ENCODE results near the gene PTPRF.
A peak's percentile ranks its signal among the peaks of the same experiment; 100 is the strongest.

The PTPRF gene

DNA sequence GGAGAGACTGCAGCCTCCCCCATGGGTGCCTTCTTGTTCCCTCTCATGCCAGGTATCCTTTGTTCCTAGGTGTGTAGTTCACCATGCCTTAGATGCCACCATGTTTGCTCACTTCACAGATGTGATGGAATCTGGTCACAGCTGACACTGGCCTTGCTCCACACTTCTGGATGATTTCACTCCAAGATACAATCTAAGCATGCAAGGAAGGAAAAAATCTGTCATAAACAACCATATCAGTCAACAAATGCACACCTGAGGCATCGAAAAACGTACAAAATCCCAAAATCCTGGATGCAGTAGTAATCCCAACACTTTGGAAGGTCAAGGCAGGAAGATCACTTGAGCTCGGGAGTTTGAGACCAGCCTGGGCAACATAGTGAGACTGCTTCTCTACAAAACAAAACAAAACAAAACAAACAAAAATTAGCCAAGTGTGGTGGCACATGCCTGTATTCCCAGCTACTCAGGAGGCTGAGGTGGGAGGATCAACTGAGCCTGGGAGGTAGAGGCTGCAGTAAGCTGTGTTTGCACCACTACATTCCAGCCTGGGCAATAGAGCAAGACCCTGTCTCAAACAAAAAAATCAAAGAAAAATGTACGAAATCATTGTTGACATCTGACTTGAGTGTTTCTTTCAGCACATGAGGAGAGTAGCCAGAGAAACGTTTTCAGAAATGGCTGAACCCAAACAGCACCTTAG is 17.1 kb upstream of the PTPRF start:
- DNase-seq, result no peak

DNA sequence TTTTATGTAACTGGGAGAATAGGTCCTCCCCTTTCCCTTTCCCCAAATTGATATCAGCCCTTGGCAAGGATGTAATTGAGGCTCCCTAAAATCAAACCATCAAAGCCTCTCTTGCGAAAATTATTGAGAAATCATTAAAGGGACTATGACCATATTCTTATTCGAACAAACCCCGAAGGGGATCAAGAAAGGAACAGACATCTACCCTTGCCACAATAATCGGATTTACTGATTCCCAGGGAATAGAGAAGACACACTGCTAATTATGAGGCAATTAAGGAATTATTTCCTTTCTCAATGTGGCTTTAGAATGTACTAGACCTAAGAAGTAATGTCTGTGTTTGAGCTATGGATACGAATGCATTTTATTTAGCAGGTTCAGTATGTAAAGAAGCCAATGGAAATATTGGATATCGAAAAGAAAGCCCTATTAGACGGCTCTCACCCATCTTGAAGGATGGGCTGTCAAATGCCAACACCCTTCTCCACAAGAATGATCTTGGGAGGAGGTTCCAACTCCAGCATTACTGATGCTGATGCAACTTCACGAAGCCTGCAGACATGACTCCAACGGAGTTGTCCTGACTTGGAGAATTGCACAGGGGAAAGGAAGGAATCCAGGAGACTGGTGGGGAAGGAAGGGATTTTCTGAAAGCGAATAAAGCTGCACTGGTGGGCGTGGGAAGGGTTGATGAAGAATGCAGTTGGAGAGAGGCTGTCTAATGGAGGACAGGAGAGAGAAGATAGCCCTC is 11.6 kb upstream of the PTPRF start:
- DNase-seq, result no peak

DNA sequence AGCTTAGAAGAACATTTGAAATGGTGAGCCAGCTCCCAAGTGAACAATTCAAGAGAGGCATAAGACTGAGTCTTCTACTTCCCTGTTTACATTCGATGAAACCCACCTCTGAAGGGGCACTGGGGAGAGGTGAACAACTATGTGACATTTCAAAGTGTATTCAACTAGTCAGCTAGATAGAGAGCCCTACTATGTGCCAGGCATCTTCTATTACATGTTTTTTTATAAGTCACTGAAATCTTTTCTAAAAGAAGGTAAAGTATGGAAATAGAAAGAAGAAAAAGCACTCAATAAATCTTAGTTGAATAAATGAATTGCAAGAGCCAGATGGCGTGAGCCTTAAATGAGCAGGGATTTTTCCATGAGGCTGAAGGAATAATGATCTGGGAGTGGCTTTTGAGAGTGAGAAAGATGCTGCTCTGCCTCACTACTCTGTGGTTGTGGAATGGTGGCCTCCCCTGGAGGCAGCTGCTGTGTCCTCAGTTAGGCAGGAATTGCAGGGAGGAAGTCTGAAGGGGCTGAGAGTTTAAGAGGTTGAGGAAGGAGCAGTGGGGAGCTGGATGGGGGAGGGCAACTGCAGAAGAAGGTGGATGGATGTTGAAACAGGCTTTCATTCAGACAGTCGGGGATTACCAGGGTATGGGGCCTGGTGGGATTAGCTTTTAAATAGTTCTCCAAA is 10.4 kb upstream of the PTPRF start:
- peak; percentile 39 for DNase-seq

- no peak for DNase-seq
Measured at GRCh38 chr1:43521078-43521477, 9.6 kb upstream of the PTPRF start.

DNA sequence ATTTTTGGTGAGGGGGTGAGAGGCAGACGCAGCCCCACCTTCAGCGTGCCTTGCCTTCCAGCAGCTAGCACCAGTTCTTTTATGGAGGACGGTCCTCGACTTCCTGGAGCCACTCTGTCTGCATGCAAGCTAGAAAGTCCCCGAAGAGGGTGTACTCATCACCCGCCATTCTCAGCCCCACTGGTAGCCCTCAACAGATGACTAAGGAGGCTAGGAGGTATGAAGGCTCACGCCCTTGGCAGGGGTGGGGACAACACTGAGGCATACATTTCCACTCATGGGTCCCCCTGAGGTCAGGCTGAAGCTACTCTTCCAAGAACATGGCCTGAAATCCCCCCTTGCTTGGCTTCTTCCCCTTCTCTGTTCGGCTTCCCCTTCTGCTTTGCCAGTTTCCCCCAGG is 8.9 kb upstream of the PTPRF start:
- no peak for DNase-seq

DNA sequence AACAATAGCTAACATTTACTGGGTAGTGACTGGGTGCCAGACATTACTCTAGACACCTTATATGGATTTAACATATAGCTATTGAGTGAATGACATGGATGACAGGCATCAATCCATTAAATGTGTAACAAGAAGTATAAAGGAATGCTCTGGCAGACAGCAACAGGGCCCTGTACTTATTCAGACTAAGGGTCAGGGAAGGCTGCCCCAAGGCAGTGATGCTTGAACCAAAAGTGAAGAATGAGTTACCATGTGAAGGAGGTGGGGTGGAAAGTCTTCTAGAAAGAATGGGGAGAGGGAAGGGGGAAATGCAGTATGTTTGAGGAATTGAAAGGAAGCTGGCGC is 8.3 kb upstream of the PTPRF start:
- no peak for DNase-seq

DNA sequence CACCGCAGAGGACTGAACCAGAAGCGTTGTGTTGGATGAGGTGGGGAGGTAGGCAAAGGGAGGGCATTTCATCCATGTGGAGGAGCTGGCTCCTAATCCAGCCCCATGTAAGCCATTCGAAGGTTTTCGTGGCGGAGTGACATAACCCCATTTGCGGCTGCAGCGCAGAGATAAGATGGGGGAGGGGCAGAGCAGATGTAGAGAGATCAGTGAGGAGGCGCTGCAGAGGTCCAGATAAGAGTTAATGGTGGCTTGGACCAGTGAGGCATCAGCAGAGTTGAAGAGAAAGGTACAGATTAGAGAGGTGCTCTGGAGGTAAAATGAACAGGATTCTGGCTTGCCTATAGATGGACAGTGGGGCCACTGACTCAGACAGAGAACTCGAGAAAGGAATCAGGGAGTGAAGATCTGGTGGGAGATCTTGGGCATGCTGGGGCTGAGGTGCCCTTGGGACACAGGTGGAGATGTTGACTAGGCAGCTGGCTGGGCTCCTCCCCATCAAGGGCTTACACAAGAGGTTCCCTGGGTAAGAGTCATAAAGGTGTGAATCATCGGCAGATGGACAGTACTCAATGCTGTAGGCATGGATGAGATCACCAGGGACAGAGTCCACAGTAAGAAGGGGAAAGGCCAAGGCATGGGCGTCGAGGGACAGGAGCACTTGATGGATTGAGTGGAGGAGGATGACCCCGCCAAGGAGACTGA is 7.8 kb upstream of the PTPRF start:
- DNase-seq, result no peak

DNA sequence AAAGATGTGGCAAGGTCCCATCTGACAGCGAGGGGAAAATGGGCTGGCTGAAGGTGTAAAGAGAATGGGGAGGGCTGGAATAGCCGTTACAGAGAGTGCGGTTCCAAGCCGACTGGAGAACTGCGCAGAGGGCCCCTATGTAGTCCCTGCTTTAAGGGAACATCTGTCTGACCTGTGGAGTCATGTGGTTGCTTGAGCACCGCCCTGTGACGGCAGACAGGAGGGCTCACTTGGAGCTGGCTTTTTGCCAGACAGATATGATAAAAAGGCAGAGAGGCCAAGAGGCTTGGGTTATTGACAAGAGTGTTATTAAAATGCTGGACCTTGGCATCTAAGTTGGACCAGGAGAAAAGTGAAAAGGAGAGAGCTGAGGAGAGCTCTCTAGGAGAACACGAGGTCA is 5.9 kb upstream of the PTPRF start:
- DNase-seq, result peak; percentile 42

DNA sequence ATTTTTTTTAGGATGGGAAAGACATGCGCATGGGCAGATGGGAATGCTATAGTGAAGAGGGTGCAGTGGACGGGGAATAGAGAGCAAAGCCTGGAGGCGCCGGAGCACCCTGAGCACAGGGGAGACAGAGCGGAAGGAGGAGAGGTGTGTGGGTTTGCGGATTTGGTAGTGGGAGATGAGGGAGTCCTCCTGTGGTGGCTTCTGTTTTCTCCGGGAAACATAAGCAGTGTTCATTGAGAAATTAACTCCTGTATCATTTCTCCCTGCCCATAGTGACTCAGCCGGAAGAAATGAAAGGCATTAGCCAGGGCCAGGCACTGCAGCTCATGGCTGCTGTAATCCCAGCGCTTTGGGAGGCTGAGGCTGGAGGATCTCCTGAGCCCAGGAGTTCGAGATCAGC is 4.7 kb upstream of the PTPRF start:
- DNase-seq, result no peak

GRCh38 chr1:43527111-43527878 is 3.4 kb upstream of the PTPRF start:
- no peak for DNase-seq

GRCh38 chr1:43529206-43529731 is 1.4 kb upstream of the PTPRF start:
- peak; percentile 89 for DNase-seq

- DNase-seq, result peak; percentile 56
Measured at GRCh38 chr1:43531107-43531905, 623 bp downstream of the PTPRF start.

- peak; percentile 26 for DNase-seq
Measured at GRCh38 chr1:43531906-43532584, 1.4 kb downstream of the PTPRF start.

DNA sequence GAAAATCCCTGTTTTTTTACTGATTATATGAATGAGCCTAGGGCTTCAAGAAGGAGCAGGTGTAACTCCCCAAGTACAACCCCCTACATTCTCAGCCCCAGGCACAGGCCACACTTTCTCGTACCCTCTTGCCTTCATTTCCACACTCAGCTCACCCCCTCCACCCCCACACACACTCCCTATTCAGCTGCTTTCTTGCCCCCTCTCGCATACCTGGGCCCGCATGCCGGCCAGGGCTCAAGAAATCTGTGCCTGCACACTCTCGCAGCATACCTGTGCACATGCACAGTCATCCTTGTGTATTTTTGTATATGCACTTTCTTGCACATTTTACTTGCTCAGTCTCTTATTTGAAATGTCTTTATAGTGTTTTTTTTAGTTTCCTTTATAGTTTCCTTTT is 2.0 kb downstream of the PTPRF start:
- no peak for DNase-seq

GRCh38 chr1:43533584-43533983 is 2.9 kb downstream of the PTPRF start:
- DNase-seq, result no peak

DNA sequence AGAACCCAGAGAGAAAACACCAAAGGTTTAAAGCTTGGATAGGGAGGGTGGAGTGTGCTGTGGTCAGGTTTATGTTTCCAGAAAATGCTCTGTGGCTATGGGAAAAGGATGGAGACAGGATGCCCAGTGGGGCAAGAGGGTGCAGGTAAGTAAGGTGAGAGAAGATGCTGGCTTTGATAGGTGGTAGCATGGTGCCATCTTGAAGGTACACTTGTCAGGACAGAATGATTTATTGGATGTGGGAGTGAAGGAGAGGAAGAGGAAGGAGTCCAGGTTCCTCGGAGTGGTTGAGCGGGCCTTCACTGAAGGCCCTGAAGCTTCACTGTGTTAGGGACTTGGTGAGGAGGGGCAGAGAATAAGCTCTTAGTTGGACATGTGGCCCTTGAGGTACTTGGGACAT is 3.6 kb downstream of the PTPRF start:
- DNase-seq, result no peak

- DNase-seq, result no peak
Measured at GRCh38 chr1:43536196-43536863, 5.6 kb downstream of the PTPRF start.

GRCh38 chr1:43536864-43537358 is 6.2 kb downstream of the PTPRF start:
- DNase-seq, result no peak

GRCh38 chr1:43537423-43538142 is 6.9 kb downstream of the PTPRF start:
- DNase-seq, result no peak

DNA sequence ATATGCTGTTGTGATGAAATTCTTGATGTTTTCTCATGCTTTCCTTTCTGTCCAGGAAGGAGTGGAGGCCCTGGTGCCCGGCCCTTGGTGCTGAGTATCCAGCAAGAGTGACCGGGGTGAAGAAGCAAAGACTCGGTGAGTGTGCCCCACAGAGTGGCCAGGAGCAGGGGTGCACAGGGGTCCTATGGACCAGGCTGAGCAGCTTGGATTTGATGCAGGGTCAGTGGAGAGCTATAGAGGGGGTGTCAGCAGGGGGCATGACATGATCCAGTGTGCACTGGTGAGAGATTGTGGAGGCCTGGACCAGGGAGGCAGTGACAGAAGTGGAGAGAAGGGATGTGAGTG is 7.4 kb downstream of the PTPRF start:
- no peak for DNase-seq
